HUES64 (cell line): ENCODE measurements around the gene LHFPL6.
A peak's percentile ranks its signal among the peaks of the same experiment; 100 is the strongest.

Experiments used
- H3K27ac ChIP-seq: 2 replicates; pipeline ENCODE4 v1.7.0; 2013; ENCODE audit warnings: low read depth, low read length, inconsistent platforms
- H3K27me3 ChIP-seq: 2 replicates; pipeline ENCODE4 v1.6.1; 2013; ENCODE audit warnings: mild to moderate bottlenecking, low read length; ENCODE audit not compliant: insufficient read depth
- H3K36me3 ChIP-seq: 2 replicates; pipeline ENCODE4 v1.6.1; 2013; ENCODE audit warnings: mild to moderate bottlenecking, low read length; ENCODE audit not compliant: insufficient read depth
- H3K4me1 ChIP-seq: 2 replicates; pipeline ENCODE4 v1.6.1; 2013; ENCODE audit warnings: mild to moderate bottlenecking, low read length, moderate library complexity; ENCODE audit not compliant: insufficient read depth
- H3K4me3 ChIP-seq: 2 replicates; pipeline ENCODE4 v1.5.1; 2013; ENCODE audit warnings: mild to moderate bottlenecking, low read length, moderate library complexity
- H3K9ac ChIP-seq: 2 replicates; pipeline ENCODE4 v1.6.1; 2013; ENCODE audit warnings: mild to moderate bottlenecking, low read depth, low read length
- H3K9me3 ChIP-seq: 2 replicates; pipeline ENCODE4 v1.6.1; 2013; ENCODE audit warnings: low read depth, low read length; ENCODE audit not compliant: insufficient read depth
- WGBS: fragments of 150-250, 120-280 bp; methylation state at CpG from one replicate; pipeline ENCODE4 v1.1.7; 2013; ENCODE audit warnings: missing lambda C conversion rate; 5-methylcytosine and 5-hydroxymethylcytosine counted together

Gene LHFPL6

DNA sequence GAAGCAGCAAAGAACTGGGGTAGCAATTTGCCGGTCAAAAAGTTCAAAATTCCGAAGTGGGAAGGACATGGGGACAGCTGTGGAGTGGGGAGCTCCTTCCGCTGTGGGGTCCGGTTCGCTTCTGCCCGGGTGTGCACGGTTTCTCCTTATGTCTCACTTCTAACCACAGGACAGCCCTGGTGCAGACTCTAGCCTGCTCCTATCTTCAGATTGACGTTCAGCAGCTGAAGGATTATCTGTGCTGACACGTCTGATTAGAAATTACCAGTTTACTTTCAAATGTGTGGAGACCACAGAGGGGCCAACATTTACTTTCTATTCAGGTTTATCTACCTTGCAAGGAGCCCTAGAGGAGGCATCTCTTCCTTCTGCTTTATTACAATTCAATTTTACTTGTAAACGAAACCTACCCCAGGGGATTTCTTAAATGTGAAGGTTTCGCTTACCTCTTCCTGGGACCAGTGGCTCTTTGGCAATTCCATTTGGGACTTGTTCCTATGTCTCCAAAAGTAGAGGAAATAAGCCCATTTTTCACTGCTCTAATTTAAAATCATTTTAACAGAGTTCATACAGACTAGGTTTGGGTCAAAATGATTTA lies 27.3 kb downstream of the LHFPL6 start:
- Histone ChIP-seq H3K4me1 (peaks cover 18% of the 10 kb centered on the region; the same call in 1 of the 2 replicates), H3K27ac (no peak overlapping the region), H3K36me3 (no peaks in the 10 kb centered on the region), H3K9ac (no peak overlapping the region), H3K9me3 (no peaks in the 10 kb centered on the region), H3K27me3 (no peaks in the 10 kb centered on the region), H3K4me3 (no peak overlapping the region)
- WGBS: 91% methylated on average over 11 of the region's 11 CpGs

DNA sequence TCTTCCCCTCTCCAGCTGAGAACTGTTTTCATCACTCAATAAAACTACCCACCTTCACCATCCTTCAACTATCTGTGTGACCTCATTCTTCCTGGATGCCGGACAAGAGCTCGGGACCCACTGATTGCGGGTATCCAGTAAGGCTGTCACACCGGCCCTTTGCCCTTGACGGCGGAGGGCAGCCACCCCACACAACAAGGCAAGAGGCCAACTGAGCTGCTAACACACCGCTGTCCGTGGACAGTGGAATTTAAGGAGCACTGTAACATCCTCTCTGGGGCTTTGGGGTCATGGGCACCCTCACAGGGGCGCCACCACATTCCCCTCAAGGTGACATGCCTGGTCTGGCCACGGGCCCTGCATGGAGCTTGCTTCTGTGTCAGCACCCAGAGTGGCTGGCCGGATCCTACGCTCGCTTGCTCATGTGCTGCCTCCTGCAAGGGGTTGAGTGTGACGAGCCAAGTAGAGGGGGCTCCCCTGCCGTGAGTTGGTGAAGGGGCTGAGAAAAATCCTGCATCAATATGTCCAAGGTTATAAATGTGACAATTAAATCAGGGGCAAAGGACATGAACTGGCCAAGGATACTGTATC lies 31.4 kb downstream of the LHFPL6 start:
- H3K4me3 ChIP-seq: no peak overlapping the region
- WGBS: 92% methylated on average over 15 of the region's 15 CpGs
- H3K27me3 ChIP-seq: no peaks in the 10 kb centered on the region
- H3K9me3 ChIP-seq: no peaks in the 10 kb centered on the region
- no peaks in the 10 kb centered on the region for H3K36me3 ChIP-seq
- no peak overlapping the region for H3K27ac ChIP-seq
- H3K9ac ChIP-seq: no peak overlapping the region
- H3K4me1 ChIP-seq: peaks cover 18% of the 10 kb centered on the region

- Histone ChIP-seq H3K4me1 (peaks cover 44% of the 10 kb centered on the region), H3K27me3 (no peaks in the 10 kb centered on the region), H3K36me3 (no peaks in the 10 kb centered on the region), H3K4me3 (no peak overlapping the region), H3K27ac (no peak overlapping the region; the same call in 1 of the 2 replicates), H3K9ac (no peak overlapping the region), H3K9me3 (no peaks in the 10 kb centered on the region)
- WGBS: 82% methylated on average over 1 of the region's 1 CpG
These were observed 35.4 kb downstream of the LHFPL6 start for GRCh38 chr13:39567569-39567968.

GRCh38 chr13:39566216-39566869 lies 36.6 kb downstream of the LHFPL6 start:
- 94% methylated on average over 7 of the region's 8 CpGs for WGBS
- Histone ChIP-seq H3K9ac (peak overlapping the region; percentile 21; the same call in 1 of the 2 replicates), H3K4me3 (no peak overlapping the region)

DNA sequence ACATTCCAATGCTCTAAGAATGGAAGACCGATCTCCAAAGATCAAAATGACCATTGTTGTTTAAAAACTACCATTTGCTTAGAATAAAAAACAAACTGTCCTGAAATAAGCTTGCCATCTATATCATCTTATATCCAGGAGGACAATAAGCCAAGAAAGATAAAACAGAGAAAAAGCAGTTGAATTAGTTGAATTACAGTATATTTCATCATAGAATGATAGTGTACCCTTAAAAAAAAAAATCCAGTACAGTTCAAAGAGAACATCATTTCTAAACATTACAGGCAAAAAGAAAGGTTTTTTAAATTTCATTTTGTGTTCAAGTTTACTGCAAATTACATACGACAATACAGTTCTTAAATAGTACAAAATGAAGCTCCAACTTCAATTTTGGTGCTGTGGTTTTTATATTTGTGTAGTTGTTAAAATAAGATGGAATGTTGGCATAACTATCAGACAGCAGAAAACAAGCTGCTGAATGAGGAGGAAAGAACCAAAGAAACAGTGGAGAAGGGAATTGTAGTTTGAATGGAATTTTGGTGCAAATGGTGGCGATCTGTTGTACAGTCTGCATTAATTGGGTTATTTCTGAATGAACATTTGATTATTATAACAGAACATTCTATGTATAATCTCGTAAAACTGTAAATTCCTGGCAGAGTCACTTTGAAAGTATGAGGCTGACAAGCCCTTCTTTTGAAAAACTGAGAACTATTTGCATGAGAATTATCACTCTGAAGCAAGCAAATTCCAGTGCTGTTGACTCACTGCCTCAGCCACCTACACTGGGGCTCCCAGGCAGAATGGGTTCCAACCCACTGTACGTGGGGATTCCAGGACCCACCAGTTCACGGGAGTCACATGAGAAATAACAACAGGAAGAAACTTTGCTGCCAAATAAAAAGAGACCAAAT lies 37.7 kb downstream of the LHFPL6 start:
- H3K4me3 ChIP-seq: peak overlapping the region; percentile 30
- peak overlapping the region; percentile 88 for H3K27ac ChIP-seq
- H3K36me3 ChIP-seq: no peaks in the 10 kb centered on the region
- H3K9me3 ChIP-seq: no peaks in the 10 kb centered on the region
- 19% methylated on average over 4 of the region's 6 CpGs for WGBS
- peak overlapping the region; percentile 63; the same call in 1 of the 2 replicates for H3K9ac ChIP-seq
- H3K4me1 ChIP-seq: peaks cover 44% of the 10 kb centered on the region
- H3K27me3 ChIP-seq: no peaks in the 10 kb centered on the region

More at GRCh38 chr13:39566216-39566869, 36.6 kb downstream of the LHFPL6 start:
- Histone ChIP-seq H3K9me3 (no peaks in the 10 kb centered on the region), H3K36me3 (no peaks in the 10 kb centered on the region), H3K4me1 (peaks cover 44% of the 10 kb centered on the region), H3K27ac (peak overlapping the region; percentile 88), H3K27me3 (no peaks in the 10 kb centered on the region)

- H3K4me3 ChIP-seq: no peak overlapping the region
- no peak overlapping the region for H3K9ac ChIP-seq
- no peaks in the 10 kb centered on the region for H3K9me3 ChIP-seq
- peaks cover 52% of the 10 kb centered on the region for H3K4me1 ChIP-seq
- no peaks in the 10 kb centered on the region for H3K36me3 ChIP-seq
- H3K27me3 ChIP-seq: no peaks in the 10 kb centered on the region
- WGBS: 100% methylated on average over 1 of the region's 1 CpG
- peak overlapping the region; percentile 0; the same call in 1 of the 2 replicates for H3K27ac ChIP-seq
These were observed 39.6 kb downstream of the LHFPL6 start for GRCh38 chr13:39563470-39563735.

DNA sequence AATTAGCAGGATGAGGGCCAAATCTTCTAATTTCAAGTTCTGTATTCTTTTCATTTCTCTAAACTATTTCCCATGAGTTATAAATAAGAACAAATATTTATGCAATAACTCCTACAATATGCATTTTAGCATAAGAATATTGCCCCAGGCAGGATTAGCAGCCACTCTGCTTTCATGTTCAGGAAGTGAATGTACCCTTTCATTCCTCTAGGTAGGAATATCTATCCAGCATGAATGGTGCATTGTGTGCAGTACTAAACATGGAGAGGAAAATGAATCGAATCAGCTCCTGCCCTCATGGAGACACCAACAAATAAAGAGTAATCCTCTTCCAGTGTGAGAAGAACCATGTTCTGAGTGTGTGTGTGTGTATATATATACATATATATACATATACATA lies 41.0 kb downstream of the LHFPL6 start:
- no CpG with 5 or more reads among the region's 1 CpG for WGBS
- Histone ChIP-seq H3K27me3 (no peaks in the 10 kb centered on the region), H3K27ac (no peak overlapping the region), H3K4me1 (peaks cover 44% of the 10 kb centered on the region), H3K9ac (no peak overlapping the region), H3K4me3 (no peak overlapping the region), H3K9me3 (no peaks in the 10 kb centered on the region), H3K36me3 (no peaks in the 10 kb centered on the region)

DNA sequence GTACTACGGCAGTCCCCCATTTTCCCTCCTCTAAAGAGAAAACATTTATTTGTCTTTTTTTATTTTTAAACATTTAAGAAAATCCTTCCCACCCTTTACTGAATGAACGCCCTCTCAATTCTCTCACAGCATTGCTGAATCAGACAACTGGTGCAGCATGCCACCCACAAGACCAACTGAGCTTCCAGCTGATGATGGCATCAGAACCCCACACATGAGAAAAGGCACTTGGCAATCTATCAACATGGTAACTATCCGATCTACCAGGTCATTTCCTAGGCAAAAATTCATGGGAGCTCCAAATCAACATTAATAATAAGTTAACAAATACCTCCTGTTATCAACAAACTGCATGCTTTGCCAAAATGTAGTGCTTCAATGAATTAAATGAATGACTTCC lies 43.1 kb downstream of the LHFPL6 start:
- Histone ChIP-seq H3K4me3 (no peak overlapping the region), H3K27me3 (no peaks in the 10 kb centered on the region), H3K9ac (no peak overlapping the region), H3K27ac (no peak overlapping the region), H3K36me3 (no peaks in the 10 kb centered on the region), H3K4me1 (peaks cover 29% of the 10 kb centered on the region), H3K9me3 (no peaks in the 10 kb centered on the region)
- 91% methylated on average over 2 of the region's 3 CpGs for WGBS

- H3K4me1 ChIP-seq: peaks cover 8% of the 10 kb centered on the region; the same call in 1 of the 2 replicates
- WGBS: 96% methylated on average over 12 of the region's 12 CpGs
- no peak overlapping the region for H3K4me3 ChIP-seq
These were observed 45.6 kb downstream of the LHFPL6 start for GRCh38 chr13:39557285-39557955.

DNA sequence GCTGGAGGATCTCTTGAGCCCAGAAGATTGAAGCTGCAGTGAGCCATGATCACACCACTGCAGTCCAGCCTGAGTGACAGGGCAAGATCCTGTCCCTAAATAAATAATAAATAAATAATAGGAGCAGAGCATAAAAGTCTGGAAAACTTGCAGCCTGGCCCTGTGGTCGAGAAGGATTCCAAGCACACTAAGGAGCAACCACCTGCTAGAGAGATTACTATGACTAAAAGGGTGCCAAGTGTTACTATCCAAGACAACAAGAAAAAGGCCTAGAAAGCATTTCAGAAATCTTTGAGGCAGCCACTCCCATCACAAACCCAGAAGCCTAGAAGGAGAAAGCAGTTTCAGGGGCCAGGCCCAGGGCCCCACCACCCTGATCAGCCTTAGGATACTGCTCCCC lies 46.1 kb downstream of the LHFPL6 start:
- Histone ChIP-seq H3K27ac (no peak overlapping the region), H3K9ac (no peak overlapping the region), H3K36me3 (no peaks in the 10 kb centered on the region), H3K4me1 (peaks cover 8% of the 10 kb centered on the region; the same call in 1 of the 2 replicates), H3K4me3 (no peak overlapping the region), H3K9me3 (no peaks in the 10 kb centered on the region), H3K27me3 (no peaks in the 10 kb centered on the region)
- WGBS: 91% methylated on average over 1 of the region's 1 CpG

More at GRCh38 chr13:39557285-39557955, 45.6 kb downstream of the LHFPL6 start:
- no peak overlapping the region for H3K9ac ChIP-seq
- H3K27me3 ChIP-seq: no peaks in the 10 kb centered on the region
- no peaks in the 10 kb centered on the region for H3K9me3 ChIP-seq
- no peak overlapping the region for H3K27ac ChIP-seq
- H3K36me3 ChIP-seq: no peaks in the 10 kb centered on the region
